IMR-90 (cell line): Measurements from ENCODE around the gene RSL1D1. TPM values are rescaled to one million over a fixed set of nuclear protein-coding genes. Genes with fewer than 3 reads are reported as not detected.

Source experiments
- ATAC-seq: fragments of 200-7000 bp; cut with Tn5 transposase; 2 replicates; pipeline ENCODE4 v1.9.1; 2020; ENCODE audit warnings: low read depth, mild to moderate bottlenecking, moderate library complexity
- BruUV-seq: library from RNA; stranded (reverse); fragments of 400-500 nt; replicated peaks from 2 replicates; lab custom pipeline; 2021; lab: Mats Ljungman, UMichigan
- CTCF ChIA-PET: fragments of 300-600 bp; formaldehyde crosslinking; extraction: SDS; loops from one replicate; lab custom pipeline; 2021; ENCODE audit warnings: antibody characterized with exemption; lab: Yijun Ruan, JAX
- POLR2A ChIA-PET: fragments of 300-600 bp; sonication (Branson Sonifier 250); formaldehyde crosslinking; loops from one replicate; lab custom pipeline; 2022; ENCODE audit warnings: antibody characterized with exemption; ENCODE audit not compliant: unreplicated experiment; lab: Charles Lee
- DNase-seq: peaks from one replicate; pipeline ENCODE4 v3.0.0; 2013
- H2AFZ ChIP-seq: replicated peaks from 2 replicates; pipeline ENCODE3; 2013; ENCODE audit warnings: low read length, mild to moderate bottlenecking; ENCODE audit not compliant: poor library complexity
- H2AK5ac ChIP-seq: 2 replicates; pipeline ENCODE4 v1.6.1; 2013; ENCODE audit warnings: low read depth, low read length, inconsistent platforms
- H2AK9ac ChIP-seq: replicated peaks from 2 replicates; pipeline ENCODE3; 2013; ENCODE audit warnings: mild to moderate bottlenecking, low read depth, low read length, moderate library complexity; ENCODE audit not compliant: poor library complexity
- H2BK120ac ChIP-seq: 2 replicates; pipeline ENCODE4 v1.6.1; 2013; ENCODE audit warnings: low read depth, low read length, inconsistent platforms
- H2BK15ac ChIP-seq: 3 replicates; pipeline ENCODE4 v1.6.1; 2013; ENCODE audit warnings: low read depth, low read length, inconsistent platforms
- H2BK20ac ChIP-seq: 2 replicates; pipeline ENCODE4 v1.6.1; 2013; ENCODE audit warnings: low read depth, mild to moderate bottlenecking, inconsistent platforms, low read length, moderate library complexity
- H2BK5ac ChIP-seq: 2 replicates; pipeline ENCODE4 v1.6.1; 2013; ENCODE audit warnings: mild to moderate bottlenecking, low read depth, low read length, inconsistent platforms; ENCODE audit not compliant: poor library complexity, severe bottlenecking
- H3K14ac ChIP-seq: replicated peaks from 2 replicates; pipeline ENCODE4 v1.6.1; 2013; ENCODE audit warnings: low read depth, low read length, inconsistent platforms
- H3K18ac ChIP-seq: 2 replicates; pipeline ENCODE4 v1.6.1; 2013; ENCODE audit warnings: low read depth, low read length, control low read depth
- H3K23ac ChIP-seq: 2 replicates; pipeline ENCODE4 v1.6.1; 2013; ENCODE audit warnings: low read depth, low read length, inconsistent platforms
- H3K27ac ChIP-seq: 2 replicates; pipeline ENCODE4 v1.5.1; 2013; ENCODE audit warnings: mild to moderate bottlenecking, control low read depth, low read length; ENCODE audit not compliant: insufficient read depth
- H3K27me3 ChIP-seq: 2 replicates; pipeline ENCODE4 v1.6.1; 2013; ENCODE audit warnings: low read length; ENCODE audit not compliant: control insufficient read depth, insufficient read depth
- H3K36me3 ChIP-seq: 2 replicates; pipeline ENCODE4 v1.6.1; 2013; ENCODE audit warnings: low read length, mixed read lengths; ENCODE audit not compliant: control insufficient read depth, insufficient read depth
- H3K4ac ChIP-seq: 2 replicates; pipeline ENCODE4 v1.6.1; 2013; ENCODE audit warnings: low read depth, low read length, inconsistent platforms
- H3K4me1 ChIP-seq: 2 replicates; pipeline ENCODE4 v1.6.1; 2013; ENCODE audit warnings: low read length, mixed read lengths; ENCODE audit not compliant: control insufficient read depth, insufficient read depth
- H3K4me2 ChIP-seq: 2 replicates; pipeline ENCODE4 v1.6.1; 2013; ENCODE audit warnings: low read depth, mild to moderate bottlenecking, control low read depth, low read length, moderate library complexity
- H3K4me3 ChIP-seq: 2 replicates; pipeline ENCODE4 v1.5.1; 2013; ENCODE audit warnings: low read depth, mild to moderate bottlenecking, control low read depth, low read length, moderate library complexity; ENCODE audit not compliant: insufficient read depth
- H3K56ac ChIP-seq: 2 replicates; pipeline ENCODE4 v1.6.1; 2013; ENCODE audit warnings: low read length, inconsistent platforms; ENCODE audit not compliant: insufficient read depth; ENCODE audit errors: extremely low read depth
- H3K79me1 ChIP-seq, 2 experiments: 2 replicates each; pipeline ENCODE4 v1.6.1; 2013; ENCODE audit warnings: low read length in 2 of 2, inconsistent platforms in 1 of 2, low read depth in 1 of 2
- H3K9ac ChIP-seq: 2 replicates; pipeline ENCODE4 v1.6.1; 2013; ENCODE audit warnings: low read depth, low read length, control low read depth
- H3K9me1 ChIP-seq: 2 replicates; pipeline ENCODE4 v1.6.1; 2013; ENCODE audit warnings: low read length, inconsistent platforms; ENCODE audit not compliant: insufficient read depth
- H3K9me3 ChIP-seq: 2 replicates; pipeline ENCODE4 v1.6.1; 2013; ENCODE audit warnings: low read length; ENCODE audit not compliant: control insufficient read depth, insufficient read depth
- H4K20me1 ChIP-seq: 2 replicates; pipeline ENCODE4 v1.6.1; 2013; ENCODE audit warnings: low read length, inconsistent platforms; ENCODE audit not compliant: insufficient read depth
- H4K5ac ChIP-seq: 2 replicates; pipeline ENCODE4 v1.6.1; 2013; ENCODE audit warnings: mild to moderate bottlenecking, low read depth, low read length, control low read depth
- H4K8ac ChIP-seq, 2 experiments: 2 replicates each; pipeline ENCODE4 v1.6.1; 2013; ENCODE audit warnings: low read depth in 2 of 2, low read length in 2 of 2, control low read depth in 1 of 2, inconsistent platforms in 1 of 2
- H4K91ac ChIP-seq: 2 replicates; pipeline ENCODE4 v1.6.1; 2013; ENCODE audit warnings: low read depth, low read length, inconsistent platforms; ENCODE audit not compliant: insufficient read depth
- BHLHE40 ChIP-seq: fragments of 150-350 bp; IDR thresholded peaks from 2 replicates; pipeline ENCODE4 v1.6.1; 2016; ENCODE audit warnings: mild to moderate bottlenecking, low read depth, low read length
- CEBPB ChIP-seq: IDR thresholded peaks from 2 replicates; pipeline ENCODE4 v1.6.1; 2012; ENCODE audit warnings: low read depth, low read length, improper control_type of control experiment
- CTCF ChIP-seq: conservative IDR thresholded peaks from 2 replicates; pipeline ENCODE4 v1.5.1; 2012; ENCODE audit warnings: mild to moderate bottlenecking, low read depth, low read length, improper control_type of control experiment
- FOS ChIP-seq: fragments of 150-350 bp; IDR thresholded peaks from 2 replicates; pipeline ENCODE4 v1.6.1; 2016; ENCODE audit warnings: low read depth, low read length
- MAFK ChIP-seq: IDR thresholded peaks from 2 replicates; pipeline ENCODE4 v1.6.1; 2012; ENCODE audit warnings: low read depth, low read length, improper control_type of control experiment
- MAZ ChIP-seq: IDR thresholded peaks from 2 replicates; pipeline ENCODE4 v1.6.1; 2012; ENCODE audit warnings: low read depth, mild to moderate bottlenecking, low read length, improper control_type of control experiment, moderate library complexity, borderline replicate concordance
- POLR2A ChIP-seq: IDR thresholded peaks from 2 replicates; pipeline ENCODE4 v1.6.1; 2012; ENCODE audit warnings: mild to moderate bottlenecking, low read depth, low read length
- RAD21 ChIP-seq: IDR thresholded peaks from 2 replicates; pipeline ENCODE4 v1.6.1; 2012; ENCODE audit warnings: low read length, improper control_type of control experiment
- RCOR1 ChIP-seq: IDR thresholded peaks from 2 replicates; pipeline ENCODE4 v1.6.1; 2012; ENCODE audit warnings: mild to moderate bottlenecking, low read length, improper control_type of control experiment; ENCODE audit not compliant: insufficient replicate concordance
- SMC3 ChIP-seq: fragments of 150-350 bp; IDR thresholded peaks from 2 replicates; pipeline ENCODE4 v1.6.1; 2016; ENCODE audit warnings: low read depth, mild to moderate bottlenecking, antibody characterized with exemption, low read length, moderate library complexity
- USF2 ChIP-seq: fragments of 150-350 bp; IDR thresholded peaks from 2 replicates; pipeline ENCODE4 v1.6.1; 2017; ENCODE audit warnings: mild to moderate bottlenecking, antibody characterized with exemption, low read length, low read depth
- WGBS, 2 experiments: methylation state at CpG; one replicate each; pipeline versions ENCODE4 v1.1.5 to v1.1.7; 2013; ENCODE audit warnings: missing lambda C conversion rate in 2 of 2; ENCODE audit not compliant: insufficient read length in 1 of 2; ENCODE audit errors: extremely low coverage in 2 of 2; 5-methylcytosine and 5-hydroxymethylcytosine counted together
- dilution Hi-C: fragments of 300-500 bp; cut with HindIII; formaldehyde crosslinking; loops from one replicate; pipeline ENCODE4 v1.14.3; 2018; ENCODE audit warnings: low sequenced_read_pairs; ENCODE audit not compliant: unreplicated experiment
- in situ Hi-C: fragments of 300-500 bp; cut with MboI; formaldehyde crosslinking; loops from 3 replicates; pipeline ENCODE4 v1.14.3; 2019; ENCODE audit warnings: low sequenced_read_pairs, inconsistent platforms, mixed read lengths
- intact Hi-C: fragments of 100-400 bp; cut with micrococcal nuclease; formaldehyde crosslinking; loops from 2 replicates; pipeline ENCODE4 v1.10.0; 2022
- polyA plus RNA-seq, 3 experiments: library from polyadenylated mRNA; depleted of rRNA; stranded (reverse); fragments of >200 nt; gene quantifications; 2 replicates each; pipeline ENCODE4 v1.2.3, GENCODE V29; 2012; ENCODE audit warnings: low replicate concordance in 1 of 3
- total RNA-seq: library from RNA; depleted of rRNA; stranded (reverse); fragments of >200 nt; gene quantifications from 2 replicates; pipeline ENCODE4 v1.2.3, GENCODE V29; 2012

RSL1D1 gene
- total and polyA plus RNA-seq, 2 of the 4 experiments (the other 2 are of a cell fraction) = 63.8 to 77.4 TPM

GRCh38 chr16:11901091-11901490 lies 49.7 kb upstream of the RSL1D1 start (continued):
- TF ChIP-seq FOS (no peak), BHLHE40 (no peak), SMC3 (no peak), RCOR1 (no peak), POLR2A (no peak)

GRCh38 chr16:11896486-11897176 lies 45.3 kb upstream of the RSL1D1 start:
- CTCF ChIA-PET = interaction anchor here (2.1 kb wide), 1 partner anchor 171 kb away, joined by 6 read pairs; no protein-coding TSS in a partner anchor
- POLR2A ChIA-PET = no interaction called here

More at GRCh38 chr16:11896486-11897176, 45.3 kb upstream of the RSL1D1 start:
- H3K56ac ChIP-seq = no peak overlapping the region
- H3K27ac ChIP-seq = peak overlapping the region; percentile 28; the same call in 1 of the 2 replicates
- no peak overlapping the region for H3K4me3 ChIP-seq
- intact Hi-C loops (loop anchor here (5.0 to 10.0 kb wide), 2 partner anchors 78 to 171 kb away; partner anchors contain the start of gene SNX29), in situ Hi-C loops (no loop called here), dilution Hi-C loops (no loop called here)
- no peak overlapping the region for H3K23ac ChIP-seq
- H4K5ac ChIP-seq = no peak overlapping the region
- 92% methylated on average over 2 of the region's 5 CpGs; no CpG with 5 or more reads in 1 of the 2 experiments for WGBS, 2 experiments
- H3K14ac ChIP-seq = no peak overlapping the region
- no peak overlapping the region for H2BK120ac ChIP-seq
- H3K4ac ChIP-seq = no peak overlapping the region
- peaks cover 15% of the 10 kb centered on the region for H3K36me3 ChIP-seq
- no peak overlapping the region for H4K91ac ChIP-seq
- no peak overlapping the region for H3K9ac ChIP-seq
- H3K9me1 ChIP-seq = peaks cover 19% of the 10 kb centered on the region
- H3K18ac ChIP-seq = no peak overlapping the region
- peak overlapping the region; percentile 17 for H3K4me2 ChIP-seq
- H3K9me3 ChIP-seq = no peaks in the 10 kb centered on the region
- no peak overlapping the region for H4K8ac ChIP-seq
- TF ChIP-seq MAZ = no peak
- TF ChIP-seq CEBPB = peak; percentile 75
- TF ChIP-seq FOS = peak; percentile 83
- TF ChIP-seq USF2 = no peak
- TF ChIP-seq CTCF = no peak
- no peak for TF ChIP-seq RAD21
- TF ChIP-seq RCOR1 = peak; percentile 23
- TF ChIP-seq MAFK = peak; percentile 67
- H2BK20ac ChIP-seq = no peak overlapping the region
- ATAC-seq = peak; percentile 94
- no TSS peak for BruUV-seq
- no peak overlapping the region for H2AK9ac ChIP-seq
- no peak overlapping the region for H2AFZ ChIP-seq
- DNase-seq = peak; percentile 92
- H2AK5ac ChIP-seq = no peak overlapping the region
- H4K20me1 ChIP-seq = peaks cover 58% of the 10 kb centered on the region
- no peaks in the 10 kb centered on the region for H3K27me3 ChIP-seq
- peaks cover 20 to 72% of the 10 kb centered on the region in 2 experiments for H3K79me1 ChIP-seq
- peaks cover 4% of the 10 kb centered on the region for H3K4me1 ChIP-seq
- H2BK15ac ChIP-seq = no peak overlapping the region
- no peak overlapping the region for H2BK5ac ChIP-seq
